B cell (primary cell): ENCODE results near the gene TTC23L. TPM values are rescaled to one million over a fixed set of nuclear protein-coding genes. Genes with fewer than 3 reads are reported as not detected.

ENCODE experiments used
- ATAC-seq: fragments of 200-7000 bp; cut with Tn5 transposase; one replicate; pipeline ENCODE4 v1.10.0; 2021; ENCODE audit warnings: low read depth, mild to moderate bottlenecking, moderate number of reproducible peaks, moderate library complexity
- CTCF ChIA-PET: fragments of 350-600 bp; sonication (Branson Sonifier 250); formaldehyde crosslinking; loops from one replicate; lab custom pipeline; 2021; ENCODE audit warnings: antibody characterized with exemption, inconsistent platforms; lab: Charles Lee
- POLR2A ChIA-PET: fragments of 350-600 bp; sonication (Branson Sonifier 250); formaldehyde crosslinking; loops from one replicate; lab custom pipeline; 2021; ENCODE audit warnings: antibody characterized with exemption; lab: Charles Lee
- DNase-seq: peaks from one replicate; pipeline ENCODE4 v3.0.0; 2013
- H2AFZ ChIP-seq: 2 replicates; pipeline ENCODE4 v1.6.1; 2012; ENCODE audit warnings: mild to moderate bottlenecking, low read depth, low read length; ENCODE audit not compliant: insufficient read depth, poor library complexity, severe bottlenecking
- H3K27ac ChIP-seq, 2 donors: 1 replicate in 1 of 2; 2 replicates in 1 of 2; pipeline ENCODE4 v1.5.1; 2012 to 2013; ENCODE audit warnings: low read length in 2 of 2, mild to moderate bottlenecking in 2 of 2, moderate library complexity in 1 of 2
- H3K27me3 ChIP-seq, 4 experiments: fragments of 200-600 bp in 1 of 4; sonication (generic) in 1 of 4; replicated peaks in 1 of 4; 1 replicate in 2 of 4; 2 replicates in 2 of 4; pipeline versions ENCODE4 v1.6.1 to v1.7.0; 2013 to 2016; ENCODE audit warnings: low read length in 3 of 4, mild to moderate bottlenecking in 2 of 4, mixed read lengths in 1 of 4, moderate library complexity in 1 of 4; ENCODE audit not compliant: insufficient read depth in 4 of 4, control insufficient read depth in 3 of 4; ENCODE audit errors: control extremely low read depth in 1 of 4
- H3K36me3 ChIP-seq, 2 experiments: replicated peaks in 1 of 2; 1 replicate in 1 of 2; 2 replicates in 1 of 2; pipeline versions ENCODE4 v1.6.1 to v1.7.1; 2013; ENCODE audit warnings: low read length in 1 of 2; ENCODE audit not compliant: insufficient read depth in 2 of 2, control insufficient read depth in 1 of 2; ENCODE audit errors: control extremely low read depth in 1 of 2, extremely low read depth in 1 of 2
- H3K4me1 ChIP-seq, 2 donors: fragments of 200-600 bp in 1 of 2; sonication (generic) in 1 of 2; 1 replicate in 1 of 2; 2 replicates in 1 of 2; pipeline versions ENCODE4 v1.5.1 to v1.6.1; 2013 to 2017; ENCODE audit warnings: low read length in 2 of 2; ENCODE audit not compliant: control insufficient read depth in 2 of 2, insufficient read depth in 2 of 2
- H3K4me2 ChIP-seq: replicated peaks from 2 replicates; pipeline ENCODE3; 2012; ENCODE audit warnings: mild to moderate bottlenecking, low read depth, low read length; ENCODE audit not compliant: poor library complexity, severe bottlenecking
- H3K4me3 ChIP-seq, 5 experiments: fragments of 200-600 bp in 1 of 5; sonication (generic) in 1 of 5; 1 replicate in 3 of 5; 2 replicates in 2 of 5; pipeline versions ENCODE4 v1.5.1 to v1.7.0; 2011 to 2016; ENCODE audit warnings: low read length in 4 of 5, mild to moderate bottlenecking in 4 of 5, low read depth in 2 of 5, control low read depth in 1 of 5, moderate library complexity in 1 of 5; ENCODE audit not compliant: insufficient read depth in 1 of 5; ENCODE audit errors: control extremely low read depth in 1 of 5, extremely low read depth in 1 of 5
- H3K79me2 ChIP-seq: fragments of 200-600 bp; sonication (generic); one replicate; pipeline ENCODE4 v1.6.0; 2016; ENCODE audit warnings: low read length; ENCODE audit not compliant: control insufficient read depth, insufficient read depth
- H3K9ac ChIP-seq: fragments of 200-600 bp; sonication (generic); 2 replicates; pipeline ENCODE4 v1.6.1; 2017; ENCODE audit warnings: mild to moderate bottlenecking, low read length, moderate library complexity
- H3K9me3 ChIP-seq, 3 donors: one replicate each; pipeline versions ENCODE4 v1.6.1 to v1.7.1; 2013; ENCODE audit warnings: low read length in 2 of 3; ENCODE audit not compliant: control insufficient read depth in 2 of 3, insufficient read depth in 1 of 3; ENCODE audit errors: control extremely low read depth in 1 of 3
- H4K20me1 ChIP-seq: 2 replicates; pipeline ENCODE4 v1.6.0; 2012; ENCODE audit warnings: mild to moderate bottlenecking, low read length; ENCODE audit not compliant: insufficient read depth, control insufficient read depth, poor library complexity, severe bottlenecking
- H3K27ac Mint-ChIP-seq: one replicate; pipeline ENCODE4 v1.8.0; 2021; ENCODE audit warnings: mixed read lengths
- H3K27me3 Mint-ChIP-seq: one replicate; pipeline ENCODE4 v1.8.0; 2021; ENCODE audit warnings: mixed read lengths
- H3K4me1 Mint-ChIP-seq: one replicate; pipeline ENCODE4 v1.8.0; 2021; ENCODE audit warnings: mixed read lengths
- H3K4me3 Mint-ChIP-seq: one replicate; pipeline ENCODE4 v1.8.0; 2021; ENCODE audit warnings: mixed read lengths
- H3K9me3 Mint-ChIP-seq: one replicate; pipeline ENCODE4 v1.8.0; 2022; ENCODE audit warnings: mixed read lengths; ENCODE audit not compliant: insufficient read depth
- CTCF ChIP-seq: fragments of 200-600 bp; IDR thresholded peaks from one replicate; pipeline ENCODE4 v1.8.0; 2022; ENCODE audit warnings: antibody characterized with exemption, mild to moderate bottlenecking
- EZH2 ChIP-seq: IDR thresholded peaks from 2 replicates; pipeline ENCODE4 v1.6.1; 2012; ENCODE audit warnings: borderline replicate concordance, low read depth, mild to moderate bottlenecking, moderate library complexity, low read length; ENCODE audit not compliant: insufficient read depth, poor library complexity, severe bottlenecking
- WGBS: methylation state at CpG from one replicate; pipeline ENCODE4 v1.1.5; 2013; ENCODE audit warnings: missing lambda C conversion rate; ENCODE audit not compliant: insufficient coverage; 5-methylcytosine and 5-hydroxymethylcytosine counted together
- intact Hi-C: fragments of 100-400 bp; cut with micrococcal nuclease; formaldehyde crosslinking; loops from one replicate; pipeline ENCODE4 v1.10.0; 2022
- polyA plus RNA-seq: library from polyadenylated mRNA; depleted of rRNA; stranded (reverse); fragments of >200 nt; gene quantifications from 2 replicates; pipeline ENCODE4 v1.2.3, GENCODE V29; 2012
- total RNA-seq, 2 donors: library from RNA; stranded (reverse); fragments of 120-200 nt in 1 of 2; gene quantifications; 1 replicate in 1 of 2; 2 replicates in 1 of 2; pipeline versions ENCODE4 v1.2.3 to v1.2.4, GENCODE V29; 2013 to 2022

Gene TTC23L
- total and polyA plus RNA-seq, 2 donors (not counting 1 experiment from before 2014, with no cell fraction given) = 0.03 to 0.15 TPM

- ATAC-seq (no peak), DNase-seq (no peak)
- no peak overlapping the region for H3K9ac ChIP-seq
- no peaks in the 10 kb centered on the region for H3K27me3 ChIP-seq
- H3K9me3 Mint-ChIP-seq = no peaks in the 10 kb centered on the region
- no peak overlapping the region for H3K27ac ChIP-seq
- CTCF ChIA-PET = no interaction called here
- POLR2A ChIA-PET = no interaction called here
- no peak overlapping the region for H2AFZ ChIP-seq
- no peak overlapping the region for H3K4me2 ChIP-seq
- 50% methylated on average over 1 of the region's 3 CpGs for WGBS
- H3K27ac Mint-ChIP-seq = peak overlapping the region; percentile 67
- no peaks in the 10 kb centered on the region for H3K27me3 Mint-ChIP-seq
- H3K4me1 Mint-ChIP-seq = peaks cover 5% of the 10 kb centered on the region
- no peak overlapping the region for H3K4me3 Mint-ChIP-seq
- H3K4me1 ChIP-seq = peaks cover 4 to 8% of the 10 kb centered on the region in 2 donors
- H3K79me2 ChIP-seq = peaks cover 11% of the 10 kb centered on the region
- no peaks in the 10 kb centered on the region for H3K9me3 ChIP-seq
- intact Hi-C loops = no loop called here
- H3K36me3 ChIP-seq = peaks cover 14 to 55% of the 10 kb centered on the region in 2 experiments
- H3K4me3 ChIP-seq = no peak overlapping the region
- TF ChIP-seq EZH2 (no peak), CTCF (no peak)
- no peaks in the 10 kb centered on the region for H4K20me1 ChIP-seq
Observed at GRCh38 chr5:34923694-34924461, 84.9 kb downstream of the TTC23L start.

GRCh38 chr5:34924462-34924765, 85.5 kb downstream of the TTC23L start:
- TF ChIP-seq EZH2 (no peak), CTCF (no peak)
- Histone ChIP-seq H3K27me3 (no peaks in the 10 kb centered on the region), H3K36me3 (peaks cover 14 to 55% of the 10 kb centered on the region in 2 experiments), H2AFZ (no peak overlapping the region), H3K27ac (no peak overlapping the region), H3K9ac (no peak overlapping the region), H3K4me2 (no peak overlapping the region), H3K79me2 (peaks cover 8% of the 10 kb centered on the region), H3K4me1 (peaks cover 6 to 9% of the 10 kb centered on the region in 2 donors), H3K9me3 (no peaks in the 10 kb centered on the region), H3K4me3 (no peak overlapping the region), H4K20me1 (no peaks in the 10 kb centered on the region)
- CTCF ChIA-PET = no interaction called here
- intact Hi-C loops = no loop called here
- Mint-ChIP-seq H3K4me3 (no peak overlapping the region), H3K27ac (no peak overlapping the region), H3K27me3 (no peaks in the 10 kb centered on the region), H3K4me1 (peaks cover 10% of the 10 kb centered on the region), H3K9me3 (no peaks in the 10 kb centered on the region)
- no peak for DNase-seq
- POLR2A ChIA-PET = no interaction called here
- no peak for ATAC-seq
